Ascending aorta (tissue), 2 donors: ENCODE results near the gene KCP. TPM values are rescaled to one million over a fixed set of nuclear protein-coding genes. Genes with fewer than 3 reads are reported as not detected.

Experiments used
- DNase-seq, 2 donors: peaks; one replicate each; pipeline ENCODE4 v3.0.0-alpha.2; 2019; ENCODE audit warnings: low spot score in 2 of 2
- H3K27ac ChIP-seq, 2 donors: fragments of 200-600 bp; sonication (generic); one replicate each; pipeline ENCODE4 v1.5.1; 2016 to 2017; ENCODE audit warnings: mild to moderate bottlenecking in 1 of 2
- H3K27me3 ChIP-seq: fragments of 200-600 bp; sonication (generic); one replicate; pipeline ENCODE4 v1.5.1; 2017
- H3K36me3 ChIP-seq, 2 donors: fragments of 200-600 bp; sonication (generic); one replicate each; pipeline ENCODE4 v1.5.1; 2016
- H3K4me1 ChIP-seq, 2 donors: fragments of 200-600 bp; sonication (generic); one replicate each; pipeline ENCODE4 v1.5.1; 2016 to 2017; ENCODE audit warnings: mild to moderate bottlenecking in 1 of 2
- H3K4me3 ChIP-seq, 2 donors: fragments of 200-600 bp; sonication (generic); one replicate each; pipeline ENCODE4 v1.5.1; 2016 to 2017; ENCODE audit warnings: mild to moderate bottlenecking in 1 of 2
- H3K9me3 ChIP-seq, 2 donors: fragments of 200-600 bp; sonication (generic); one replicate each; pipeline ENCODE4 v1.5.1; 2016
- CTCF ChIP-seq, 3 experiments: fragments of 200-600 bp in 2 of 3; fragments of 450-650 bp in 1 of 3; sonication (generic) in 2 of 3; IDR thresholded peaks; one replicate each; pipeline ENCODE4 v1.5.1; 2016 to 2019; ENCODE audit warnings: antibody characterized with exemption in 3 of 3, mild to moderate bottlenecking in 1 of 3, moderate library complexity in 1 of 3
- intact Hi-C: fragments of 100-400 bp; cut with DNase I; formaldehyde crosslinking; loops from one replicate; pipeline ENCODE4 v1.15.1; 2023
- total RNA-seq: library from RNA; depleted of rRNA; stranded (reverse); fragments of >200 nt; gene quantifications from one replicate; pipeline ENCODE4 v1.1.0, GENCODE V29; 2016

Gene KCP
- total RNA-seq, 1 donor from 2014 or later = 1.2 TPM

- H3K4me1 ChIP-seq = no peaks in the 10 kb centered on the region
- intact Hi-C loops = no loop called here
- H3K36me3 ChIP-seq = peaks cover 95 to 98% of the 10 kb centered on the region in 2 donors
- TF ChIP-seq CTCF (IDR thresholded peaks at IDR 0.05) = no peak
- no peak overlapping the region for H3K27ac ChIP-seq
- H3K27me3 ChIP-seq = no peaks in the 10 kb centered on the region
- H3K4me3 ChIP-seq = no peak overlapping the region
- H3K9me3 ChIP-seq = no peaks in the 10 kb centered on the region
- no peak for DNase-seq
These were observed 62.7 kb downstream of the KCP start for GRCh38 chr7:128847721-128848211.

GRCh38 chr7:128846781-128847444, 63.6 kb downstream of the KCP start:
- TF ChIP-seq CTCF (IDR thresholded peaks at IDR 0.05) = no peak
- Histone ChIP-seq H3K9me3 (no peaks in the 10 kb centered on the region), H3K4me3 (no peak overlapping the region), H3K36me3 (peaks cover 95 to 98% of the 10 kb centered on the region in 2 donors), H3K4me1 (no peaks in the 10 kb centered on the region), H3K27me3 (no peaks in the 10 kb centered on the region), H3K27ac (no peak overlapping the region)
- DNase-seq = no peak
- intact Hi-C loops = no loop called here

GRCh38 chr7:128845987-128846386, 64.5 kb downstream of the KCP start:
- H3K9me3 ChIP-seq = no peaks in the 10 kb centered on the region
- H3K27ac ChIP-seq = no peak overlapping the region
- no peak overlapping the region for H3K4me3 ChIP-seq
- no peaks in the 10 kb centered on the region for H3K4me1 ChIP-seq
- no peaks in the 10 kb centered on the region for H3K27me3 ChIP-seq
- DNase-seq = no peak
- peaks cover 92 to 95% of the 10 kb centered on the region in 2 donors for H3K36me3 ChIP-seq
- TF ChIP-seq CTCF (IDR thresholded peaks at IDR 0.05) = no peak
- intact Hi-C loops = no loop called here

GRCh38 chr7:128845475-128845874, 65.0 kb downstream of the KCP start:
- Histone ChIP-seq H3K27me3 (no peaks in the 10 kb centered on the region), H3K9me3 (no peaks in the 10 kb centered on the region), H3K4me3 (no peak overlapping the region), H3K36me3 (peaks cover 92 to 94% of the 10 kb centered on the region in 2 donors), H3K27ac (no peak overlapping the region), H3K4me1 (no peaks in the 10 kb centered on the region)
- no peak for TF ChIP-seq CTCF (IDR thresholded peaks at IDR 0.05)
- no peak for DNase-seq
- intact Hi-C loops = no loop called here

- Histone ChIP-seq H3K4me1 (no peaks in the 10 kb centered on the region), H3K27me3 (no peaks in the 10 kb centered on the region), H3K27ac (no peak overlapping the region), H3K36me3 (peaks cover 92 to 94% of the 10 kb centered on the region in 2 donors), H3K9me3 (no peaks in the 10 kb centered on the region), H3K4me3 (no peak overlapping the region)
- TF ChIP-seq CTCF (IDR thresholded peaks at IDR 0.05) = no peak
- DNase-seq = no peak
- intact Hi-C loops = no loop called here
These were observed 65.7 kb downstream of the KCP start for GRCh38 chr7:128844777-128845311.
